ENCODE results near the gene KIF16B.
"Not testable (repeated sequence)": the region's sequence is repeated elsewhere in the genome, so short reads cannot be mapped to it uniquely, and the experiment has no call there.

The KIF16B gene

GRCh38 chr20:16520154-16520553 lies 53.1 kb downstream of the KIF16B start:
- no peak for DNase-seq

- not testable (repeated sequence) for DNase-seq
Measured at GRCh38 chr20:16519673-16520072, 53.6 kb downstream of the KIF16B start.

- no peak for DNase-seq
Measured at GRCh38 chr20:16518784-16519084, 54.5 kb downstream of the KIF16B start.

GRCh38 chr20:16517946-16518783 lies 55.1 kb downstream of the KIF16B start:
- DNase-seq: no peak

- no peak for DNase-seq
Measured at GRCh38 chr20:16516794-16517193, 56.5 kb downstream of the KIF16B start.

GRCh38 chr20:16515046-16515445 lies 58.2 kb downstream of the KIF16B start:
- no peak for DNase-seq

- DNase-seq: no peak
Measured at GRCh38 chr20:16514140-16514539, 59.1 kb downstream of the KIF16B start.

GRCh38 chr20:16505894-16506293 lies 67.4 kb downstream of the KIF16B start:
- DNase-seq: no peak

- DNase-seq: no peak
Measured at GRCh38 chr20:16501301-16501700, 71.9 kb downstream of the KIF16B start.

- no peak for DNase-seq
Measured at GRCh38 chr20:16500197-16500596, 73.1 kb downstream of the KIF16B start.

GRCh38 chr20:16498526-16499253 lies 74.6 kb downstream of the KIF16B start:
- DNase-seq: no peak

- no peak for DNase-seq
Measured at GRCh38 chr20:16497896-16498295, 75.4 kb downstream of the KIF16B start.

- DNase-seq: no peak
Measured at GRCh38 chr20:16493486-16493885, 79.8 kb downstream of the KIF16B start.

- DNase-seq: no peak
Measured at GRCh38 chr20:16491294-16491905, 81.8 kb downstream of the KIF16B start.

- DNase-seq: no peak
Measured at GRCh38 chr20:16490696-16491095, 82.6 kb downstream of the KIF16B start.

GRCh38 chr20:16488616-16489015 lies 84.6 kb downstream of the KIF16B start:
- no peak for DNase-seq

GRCh38 chr20:16488086-16488485 lies 85.2 kb downstream of the KIF16B start:
- no peak for DNase-seq

- DNase-seq: no peak
Measured at GRCh38 chr20:16486532-16486931, 86.7 kb downstream of the KIF16B start.

GRCh38 chr20:16485401-16485800 lies 87.8 kb downstream of the KIF16B start:
- DNase-seq: no peak

- DNase-seq: no peak
Measured at GRCh38 chr20:16483024-16483423, 90.2 kb downstream of the KIF16B start.

GRCh38 chr20:16481977-16482376 lies 91.3 kb downstream of the KIF16B start:
- DNase-seq: no peak

- no peak for DNase-seq
Measured at GRCh38 chr20:16479666-16480065, 93.6 kb downstream of the KIF16B start.

- no peak for DNase-seq
Measured at GRCh38 chr20:16477632-16478031, 95.6 kb downstream of the KIF16B start.

- peak; percentile 21 for DNase-seq
Measured at GRCh38 chr20:16476032-16476431, 97.2 kb downstream of the KIF16B start.
